AG08396 (cell line): ENCODE results near the gene EYA4.

Experiments
- DNase-seq: peaks from one replicate; pipeline ENCODE4 v3.0.0; 2012; ENCODE audit warnings: low spot score, mixed read lengths

EYA4 gene

GRCh38 chr6:133456944-133457343 is 215.8 kb downstream of the EYA4 start:
- no peak for DNase-seq

GRCh38 chr6:133460101-133460500 is 218.9 kb downstream of the EYA4 start:
- DNase-seq, result no peak

GRCh38 chr6:133463790-133464189 is 222.6 kb downstream of the EYA4 start:
- no peak for DNase-seq

- no peak for DNase-seq
Measured at GRCh38 chr6:133466680-133467079, 225.5 kb downstream of the EYA4 start.

- DNase-seq, result no peak
Measured at GRCh38 chr6:133467231-133467981, 226.2 kb downstream of the EYA4 start.

- no peak for DNase-seq
Measured at GRCh38 chr6:133467982-133468380, 226.8 kb downstream of the EYA4 start.

GRCh38 chr6:133468591-133468990 is 227.4 kb downstream of the EYA4 start:
- DNase-seq, result no peak

GRCh38 chr6:133474516-133474915 is 233.4 kb downstream of the EYA4 start:
- no peak for DNase-seq

- no peak for DNase-seq
Measured at GRCh38 chr6:133478673-133479072, 237.5 kb downstream of the EYA4 start.

- no peak for DNase-seq
Measured at GRCh38 chr6:133487174-133487573, 246.0 kb downstream of the EYA4 start.

GRCh38 chr6:133495205-133495903 is 254.2 kb downstream of the EYA4 start:
- no peak for DNase-seq

- DNase-seq, result no peak
Measured at GRCh38 chr6:133499662-133500061, 258.5 kb downstream of the EYA4 start.

- DNase-seq, result no peak
Measured at GRCh38 chr6:133501675-133502270, 260.6 kb downstream of the EYA4 start.

- DNase-seq, result peak; percentile 68
Measured at GRCh38 chr6:133502441-133503335, 261.5 kb downstream of the EYA4 start.

GRCh38 chr6:133503336-133503729 is 262.2 kb downstream of the EYA4 start:
- no peak for DNase-seq

- no peak for DNase-seq
Measured at GRCh38 chr6:133504158-133504557, 263.0 kb downstream of the EYA4 start.

GRCh38 chr6:133504761-133505160 is 263.6 kb downstream of the EYA4 start:
- DNase-seq, result no peak

GRCh38 chr6:133505681-133506080 is 264.5 kb downstream of the EYA4 start:
- no peak for DNase-seq

- peak; percentile 20 for DNase-seq
Measured at GRCh38 chr6:133512410-133513016, 271.4 kb downstream of the EYA4 start.

GRCh38 chr6:133523816-133524215 is 282.7 kb downstream of the EYA4 start:
- DNase-seq, result no peak

GRCh38 chr6:133526436-133526835 is 285.3 kb downstream of the EYA4 start:
- DNase-seq, result no peak

GRCh38 chr6:133528566-133528965 is 287.4 kb downstream of the EYA4 start:
- no peak for DNase-seq
